Measurements from ENCODE around the gene CETN1. TPM values are rescaled to one million over a fixed set of nuclear protein-coding genes. Genes with fewer than 3 reads are reported as not detected.

The CETN1 gene
- polyA plus RNA-seq (ENCODE audit: insufficient read length in 12 of 12) = not detected
- long read RNA-seq, donor 1 = 0 reads
- long read RNA-seq, donor 2 = 0 reads
- long read RNA-seq, donor 3 = 0 reads
- long read RNA-seq, donor 4 = 0 reads
- long read RNA-seq, donor 5 = 0 reads
- long read RNA-seq, donor 6 = 0 reads
- long read RNA-seq, donor 7 = 0 reads
- long read RNA-seq, donor 8 = 0 reads
- long read RNA-seq, donor 9 = 0 reads
- long read RNA-seq, donor 10 = 0 reads
- long read RNA-seq, donor 11 = 0 reads

DNA sequence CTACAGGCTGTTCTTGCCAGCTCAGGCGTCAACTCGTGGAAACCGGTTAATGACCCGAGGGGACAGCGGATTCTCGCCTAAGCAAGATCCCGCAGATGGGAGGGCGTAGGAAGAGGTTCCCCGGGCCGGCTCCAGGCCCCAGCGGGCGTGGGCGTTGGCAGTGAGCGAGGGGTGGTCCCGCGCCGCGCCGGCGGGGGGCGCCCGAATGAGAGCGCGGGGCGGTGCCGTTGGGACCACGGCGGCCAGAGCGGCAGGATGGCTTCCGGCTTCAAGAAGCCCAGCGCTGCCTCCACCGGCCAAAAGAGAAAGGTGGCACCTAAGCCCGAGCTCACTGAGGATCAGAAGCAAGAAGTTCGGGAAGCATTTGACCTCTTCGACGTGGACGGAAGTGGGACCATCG lies at the start of gene CETN1:
CETN1 (plus strand) TSS at position 227 of the 400 bp plus-strand sequence; CDS start at position 256, 29 bp downstream.
- no peak for DNase-seq

GRCh38 chr18:532018-532417 lies 48.2 kb upstream of the CETN1 start:
- DNase-seq = no peak

- DNase-seq = no peak
These were observed 47.5 kb upstream of the CETN1 start for GRCh38 chr18:532632-533031.

DNA sequence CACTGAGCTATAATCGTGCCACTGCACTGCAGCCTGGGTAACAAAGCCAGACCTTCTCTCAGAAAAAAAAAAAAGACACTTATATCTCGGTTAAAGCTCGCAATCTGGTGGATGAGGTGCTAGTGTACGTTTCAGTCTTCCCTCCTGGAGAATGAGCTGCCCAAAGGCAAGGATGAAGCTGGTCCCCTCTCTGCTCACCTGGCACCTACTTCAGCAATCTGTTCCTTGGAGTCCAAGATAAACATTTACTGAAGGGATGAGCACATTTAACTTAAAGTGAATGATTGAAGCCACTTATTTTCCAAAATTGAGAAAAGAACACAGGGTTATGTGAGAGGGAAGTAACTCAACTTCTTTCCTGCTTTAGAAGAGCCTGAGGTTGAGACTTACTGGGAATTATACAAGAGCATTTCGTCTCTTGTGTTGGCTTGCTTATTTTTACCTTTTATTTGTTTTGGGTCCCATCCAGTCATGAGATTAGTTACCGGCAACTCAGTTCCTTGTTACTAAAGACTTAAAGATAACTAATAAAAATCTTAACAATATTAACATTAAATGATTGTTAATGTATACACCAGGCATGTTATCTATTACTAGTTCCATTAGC lies 46.1 kb upstream of the CETN1 start:
- DNase-seq = no peak

GRCh38 chr18:543447-544078 lies 36.6 kb upstream of the CETN1 start:
- no peak for DNase-seq

DNA sequence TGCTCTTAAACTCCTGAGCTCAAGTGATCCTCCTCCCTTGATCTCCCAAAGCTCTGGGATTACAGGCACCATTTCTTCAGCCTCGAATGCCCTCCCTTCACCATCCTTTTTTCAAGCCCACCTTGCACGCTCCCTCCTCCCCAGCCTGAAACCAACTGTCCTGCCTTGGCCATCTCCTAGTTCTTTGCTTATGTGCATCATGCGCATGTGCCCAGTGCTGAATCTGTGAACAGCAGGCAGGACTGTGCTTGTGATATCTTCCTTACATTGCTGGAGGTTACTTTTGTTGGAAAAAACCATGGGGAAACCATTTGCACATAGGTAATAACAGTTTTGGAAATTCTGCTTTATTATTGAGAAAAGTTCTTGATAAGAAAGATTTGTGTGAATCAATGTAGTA lies 30.2 kb upstream of the CETN1 start:
- no peak for DNase-seq

DNA sequence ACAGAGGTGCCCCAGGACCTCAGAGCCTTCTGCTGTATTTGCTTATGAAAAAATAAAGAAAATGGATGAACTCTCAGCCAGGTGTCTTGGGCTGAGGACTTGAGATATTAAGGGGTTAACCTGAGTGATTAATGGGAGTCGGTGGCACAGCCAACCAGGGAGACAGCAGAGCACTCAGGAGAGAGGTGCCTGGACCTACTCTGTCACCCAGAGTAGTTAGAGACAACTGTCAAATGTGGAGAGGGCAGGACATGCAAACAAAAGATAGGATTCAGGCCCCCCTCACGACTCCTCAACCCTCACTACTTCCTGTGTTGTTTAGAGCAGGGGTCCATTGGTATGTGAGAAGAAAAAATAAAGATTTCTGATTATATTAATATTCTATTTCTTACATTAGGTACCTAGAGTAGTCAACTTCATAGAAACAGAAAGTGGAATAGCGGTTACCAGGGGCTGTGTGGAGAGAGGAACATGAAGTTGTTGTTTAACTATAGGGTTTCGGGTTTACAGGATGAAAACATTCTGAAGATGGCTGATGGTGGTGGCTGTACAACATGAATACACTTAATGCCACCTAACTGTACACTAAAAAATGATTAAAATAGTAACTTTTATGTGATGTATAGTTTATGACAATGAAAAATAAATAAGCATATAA lies 28.6 kb upstream of the CETN1 start:
- DNase-seq = no peak

DNA sequence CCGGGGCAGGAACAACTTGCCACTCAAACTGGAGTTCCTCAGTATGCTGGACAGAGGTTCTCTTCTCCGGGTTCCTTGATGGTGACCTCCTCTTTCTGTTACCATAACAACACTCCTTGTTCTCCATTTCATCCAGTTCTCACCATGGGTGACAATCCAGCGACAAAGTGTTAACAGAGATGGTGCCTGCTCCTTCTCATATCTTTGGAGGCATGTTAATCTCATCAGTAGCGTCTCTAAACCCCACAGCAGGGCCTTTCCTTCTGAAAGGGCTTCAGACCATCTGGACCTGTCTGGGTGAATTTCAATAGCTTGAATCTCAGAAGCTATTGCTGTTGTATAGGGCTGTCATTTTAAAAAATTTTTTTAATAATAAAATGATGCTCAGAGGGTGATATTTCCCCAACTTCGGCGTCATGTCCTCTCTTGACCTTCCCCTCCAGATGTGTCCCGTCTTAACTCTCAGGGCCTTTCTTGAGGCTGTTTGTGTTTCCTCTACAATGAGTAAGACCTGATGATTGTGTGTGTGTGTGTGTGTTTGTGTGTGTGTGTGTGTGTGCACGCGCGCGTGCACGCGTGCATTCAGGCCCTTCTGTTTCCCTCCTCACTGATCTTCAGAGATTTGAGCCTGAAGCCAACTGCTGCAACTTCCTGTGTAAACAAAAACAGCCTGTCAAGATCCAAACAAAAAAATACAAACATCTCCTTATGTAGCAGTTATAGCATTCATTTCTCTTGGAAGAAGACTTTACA lies 24.3 kb upstream of the CETN1 start:
- no peak for DNase-seq

DNA sequence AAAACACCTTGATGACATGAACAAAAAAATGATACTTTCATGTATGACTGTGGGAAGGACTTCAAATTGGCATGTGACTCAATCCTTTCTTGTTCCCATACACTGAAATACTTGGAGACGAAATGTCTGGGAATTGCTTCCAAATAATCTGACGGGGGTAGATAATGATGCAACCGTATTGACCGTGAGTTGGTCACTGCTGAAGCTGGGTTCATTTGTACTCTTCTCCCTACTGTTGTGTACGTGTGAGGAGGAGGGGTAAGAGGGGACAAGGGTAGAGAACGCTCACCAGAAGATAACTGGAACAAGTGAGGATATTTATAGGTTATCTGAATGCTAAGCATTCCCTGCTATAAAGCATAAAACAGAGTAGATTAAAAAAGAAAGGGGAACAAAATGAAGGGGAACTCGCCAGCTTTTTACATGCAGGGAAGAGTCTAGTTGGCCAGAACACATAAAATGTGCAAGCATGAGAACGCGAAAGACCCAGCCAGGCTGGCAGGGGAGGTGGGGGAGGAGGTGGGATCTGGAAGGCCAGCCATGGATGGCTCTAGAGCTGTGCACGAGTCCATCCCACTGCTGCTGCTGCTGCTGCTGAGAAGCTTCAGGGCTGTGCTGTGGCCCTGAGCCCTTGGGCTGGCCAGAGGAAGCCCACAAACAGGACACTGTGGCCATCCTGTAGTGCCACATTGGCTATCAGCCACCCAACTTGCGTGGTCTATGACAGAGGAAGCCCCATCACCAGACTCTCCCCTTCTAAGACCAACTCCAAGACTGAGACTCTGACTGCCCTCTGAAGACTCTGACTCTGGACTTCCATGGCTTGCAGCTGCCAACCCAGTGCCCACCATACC lies 15.2 kb upstream of the CETN1 start:
- DNase-seq = no peak

- no peak for DNase-seq
These were observed 14.6 kb upstream of the CETN1 start for GRCh38 chr18:565562-566061.

DNA sequence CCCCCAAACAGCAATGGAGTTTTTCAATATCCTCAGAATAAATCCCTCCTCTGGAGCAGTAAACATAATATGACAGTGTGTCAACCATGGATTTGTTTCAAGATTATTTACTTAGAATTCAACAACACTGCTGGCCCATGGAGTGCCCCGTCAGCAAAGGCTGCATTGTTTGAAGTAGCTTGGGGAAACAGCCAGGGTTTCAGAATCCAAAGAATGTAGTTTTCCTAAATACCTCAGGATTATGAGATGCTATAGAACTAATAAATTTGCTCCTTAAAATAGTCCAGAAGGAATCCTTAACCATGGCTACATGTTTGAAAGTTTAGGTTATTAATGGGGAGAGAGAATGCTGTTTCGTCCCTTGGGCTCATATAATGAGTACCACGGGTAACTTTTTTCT lies 13.1 kb upstream of the CETN1 start:
- peak; percentile 65 for DNase-seq

DNA sequence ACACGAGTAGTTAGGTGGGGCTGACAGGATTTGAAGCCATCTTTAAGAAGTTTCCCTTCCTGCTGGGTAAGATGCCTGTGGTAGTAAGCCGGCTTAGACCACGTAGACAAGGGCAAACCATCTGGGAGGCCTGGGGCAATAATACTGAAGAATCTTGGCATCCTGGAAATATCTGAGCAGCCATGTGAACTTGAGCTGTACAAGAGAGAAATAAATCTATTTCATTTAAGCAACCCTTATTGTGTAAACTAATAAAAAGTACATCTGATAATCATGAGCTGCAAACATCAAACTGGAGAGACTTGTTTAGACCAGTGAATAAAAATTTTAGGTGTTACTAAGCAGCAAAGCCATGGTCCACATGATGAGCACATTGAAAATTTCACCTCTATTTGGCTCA lies 11.4 kb upstream of the CETN1 start:
- DNase-seq = no peak

- no peak for DNase-seq
These were observed 9.9 kb upstream of the CETN1 start for GRCh38 chr18:570256-570655.

GRCh38 chr18:570697-571096 lies 9.5 kb upstream of the CETN1 start:
- DNase-seq = no peak

DNA sequence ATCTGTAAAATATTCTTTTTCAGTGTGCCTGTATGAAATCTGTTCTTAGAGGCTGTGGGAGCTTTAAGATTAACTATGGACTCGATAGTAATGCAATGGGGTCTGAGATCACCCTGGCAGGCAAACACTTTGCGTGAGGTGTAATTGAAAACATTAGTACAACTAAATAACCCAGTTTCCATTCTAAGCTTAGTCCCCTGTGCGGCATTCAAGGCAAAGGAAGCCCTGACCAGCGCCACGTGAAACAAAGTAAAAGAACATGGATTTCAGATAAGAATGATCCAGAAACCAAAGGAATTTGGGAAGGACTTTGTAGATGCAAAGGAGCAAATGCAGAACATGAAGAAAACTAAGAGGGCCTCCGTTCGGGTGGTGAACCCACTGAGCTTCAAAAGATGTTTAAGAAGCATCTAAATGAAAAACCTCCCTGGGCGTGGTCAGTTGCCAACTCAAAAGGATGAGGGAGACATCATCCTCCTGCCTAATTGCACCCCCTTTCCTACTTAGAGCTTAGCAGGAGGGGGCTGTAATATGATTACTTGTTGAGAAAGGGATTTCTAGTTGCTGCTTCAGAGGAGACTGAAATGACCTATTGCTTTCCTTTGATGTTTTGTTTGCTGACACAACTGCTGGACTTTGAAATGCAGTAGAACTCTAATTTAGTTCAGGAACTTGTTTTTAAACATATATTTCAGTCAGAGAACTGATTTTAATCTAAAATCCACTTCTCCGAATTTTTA lies 7.9 kb upstream of the CETN1 start:
- no peak for DNase-seq

GRCh38 chr18:572831-573289 lies 7.3 kb upstream of the CETN1 start:
- no peak for DNase-seq

GRCh38 chr18:573385-573784 lies 6.8 kb upstream of the CETN1 start:
- DNase-seq = no peak

- DNase-seq = peak; percentile 86
These were observed 5.9 kb upstream of the CETN1 start for GRCh38 chr18:574149-574860.

DNA sequence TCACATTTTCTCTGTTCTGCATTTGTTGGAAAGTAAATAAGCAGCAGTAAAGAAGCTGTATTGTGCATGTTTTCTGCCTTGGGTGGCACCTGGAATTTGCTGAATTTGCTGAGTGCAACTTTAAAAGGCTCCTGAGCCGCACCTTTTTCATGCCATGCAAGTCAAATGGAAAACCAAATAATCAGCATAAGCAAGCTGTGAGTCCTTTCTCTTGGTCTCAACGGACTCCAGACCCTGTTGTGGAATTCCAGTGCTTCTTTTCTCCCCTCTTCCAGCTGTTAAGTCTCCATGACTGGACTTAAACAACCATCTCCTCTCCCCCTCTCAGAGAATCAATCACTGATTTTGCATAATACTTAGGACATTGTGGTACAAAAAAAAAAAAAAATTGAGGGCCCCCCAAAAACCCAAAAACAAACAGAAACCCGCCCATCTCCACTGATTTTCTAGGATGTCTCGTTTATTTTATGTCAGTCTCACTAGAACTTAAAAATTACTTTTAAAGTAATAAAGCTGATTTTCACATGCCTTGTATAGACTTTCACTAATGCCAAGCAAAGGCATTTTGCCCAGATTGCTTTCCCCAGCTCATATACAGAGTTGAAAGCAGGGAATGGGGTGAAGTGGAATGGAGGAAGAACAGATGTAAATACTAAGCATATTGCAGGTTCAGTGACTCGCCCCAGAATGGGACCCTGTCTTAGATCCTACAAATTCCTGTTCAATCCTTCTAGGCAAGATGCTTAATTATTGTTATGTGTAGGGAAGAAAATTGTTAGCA lies 5.1 kb upstream of the CETN1 start:
- no peak for DNase-seq

Measured in muscle of arm (tissue), 14 donors.